ENCODE results near the gene BAMBI. TPM values are rescaled to one million over a fixed set of nuclear protein-coding genes. Genes with fewer than 3 reads are reported as not detected.
"Not testable (repeated sequence)": the region's sequence is repeated elsewhere in the genome, so short reads cannot be mapped to it uniquely, and the experiment has no call there.

Gene BAMBI, protein sequence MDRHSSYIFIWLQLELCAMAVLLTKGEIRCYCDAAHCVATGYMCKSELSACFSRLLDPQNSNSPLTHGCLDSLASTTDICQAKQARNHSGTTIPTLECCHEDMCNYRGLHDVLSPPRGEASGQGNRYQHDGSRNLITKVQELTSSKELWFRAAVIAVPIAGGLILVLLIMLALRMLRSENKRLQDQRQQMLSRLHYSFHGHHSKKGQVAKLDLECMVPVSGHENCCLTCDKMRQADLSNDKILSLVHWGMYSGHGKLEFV
- polyA plus RNA-seq (ENCODE audit: insufficient read length): 2.3 TPM

GRCh38 chr10:28676968-28677887, at the start of gene BAMBI:
Gene BAMBI (plus strand): TSS chr10:28677521. CDS start chr10:28677898, 377 bp downstream.
- DNase-seq (ENCODE audit: low read depth): peak; percentile 75

DNA sequence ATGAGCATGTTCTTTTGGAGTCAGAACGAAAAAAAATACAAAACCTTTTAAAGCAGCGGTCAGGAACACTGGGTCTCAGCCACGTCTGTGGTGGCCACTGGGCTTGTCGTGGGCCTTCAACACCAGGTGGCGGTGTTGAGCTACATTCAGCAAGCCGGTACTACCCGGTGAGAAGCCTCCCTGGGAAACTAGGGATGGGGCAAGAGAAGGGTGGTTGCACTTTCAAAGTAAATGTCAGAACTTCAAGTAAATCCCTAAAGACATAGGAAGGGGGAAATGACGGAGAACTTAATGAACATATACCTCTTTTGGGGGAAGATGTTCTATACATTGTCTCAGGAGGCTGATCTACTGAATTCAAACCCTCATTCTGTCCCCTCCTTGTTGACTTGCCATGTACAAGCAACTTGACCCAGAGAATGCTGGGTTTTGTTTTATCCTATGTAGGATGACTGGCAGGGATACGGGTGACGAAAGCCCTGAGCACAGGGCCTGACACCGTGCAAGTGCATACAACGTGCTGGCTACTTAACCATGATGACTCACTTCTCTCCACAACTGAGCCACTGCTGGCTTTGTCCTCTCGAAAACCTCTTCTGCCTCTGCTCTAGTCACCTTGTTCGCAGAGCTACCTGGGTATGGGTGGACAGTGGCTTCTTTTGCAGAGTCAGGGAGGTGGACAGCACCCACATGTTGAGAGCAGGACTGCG, 49.0 kb upstream of the BAMBI start:
- DNase-seq (ENCODE audit: low read depth): peak; percentile 39

DNA sequence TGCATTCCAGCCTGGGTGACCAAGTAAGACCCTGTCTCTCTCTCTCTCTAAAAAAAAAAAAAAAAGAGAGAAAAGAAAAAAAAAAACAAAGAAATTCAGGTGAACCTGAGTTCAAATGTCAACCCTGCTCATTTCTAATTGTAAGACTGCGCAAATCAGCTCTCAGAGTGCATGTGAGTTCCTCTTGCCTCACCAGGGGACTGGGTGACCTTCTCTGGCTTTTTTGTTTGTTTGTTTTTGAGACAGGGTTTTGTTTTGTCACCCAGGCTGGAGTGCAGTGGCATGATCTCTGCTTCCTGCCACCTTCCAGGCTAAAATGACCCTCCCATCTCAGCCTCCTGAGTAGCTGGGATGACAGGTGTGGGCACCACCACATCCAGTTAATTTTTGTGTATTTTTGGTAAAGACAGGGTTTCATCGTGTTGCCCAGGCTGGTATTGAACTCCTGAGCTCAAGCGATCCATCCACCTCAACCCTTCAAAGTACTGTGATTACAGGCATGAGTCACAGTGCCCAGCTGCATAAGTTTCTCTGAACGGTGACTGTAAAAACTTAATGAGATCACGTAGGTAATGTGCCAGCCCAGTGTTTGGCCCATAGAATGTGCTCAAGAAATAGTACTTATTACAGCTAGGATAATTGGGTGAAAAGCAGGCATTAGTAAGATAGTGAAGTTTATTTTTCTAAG, 45.3 kb upstream of the BAMBI start:
- no peak for DNase-seq (ENCODE audit: low read depth)

- no peak for DNase-seq (ENCODE audit: low read depth)
Measured at GRCh38 chr10:28632584-28632945, 44.8 kb upstream of the BAMBI start.

- DNase-seq (ENCODE audit: low read depth): no peak
Measured at GRCh38 chr10:28633750-28634149, 43.6 kb upstream of the BAMBI start.

- no peak for DNase-seq (ENCODE audit: low read depth)
Measured at GRCh38 chr10:28637346-28637745, 40.0 kb upstream of the BAMBI start.

GRCh38 chr10:28638392-28638791, 38.9 kb upstream of the BAMBI start:
- DNase-seq (ENCODE audit: low read depth): no peak

DNA sequence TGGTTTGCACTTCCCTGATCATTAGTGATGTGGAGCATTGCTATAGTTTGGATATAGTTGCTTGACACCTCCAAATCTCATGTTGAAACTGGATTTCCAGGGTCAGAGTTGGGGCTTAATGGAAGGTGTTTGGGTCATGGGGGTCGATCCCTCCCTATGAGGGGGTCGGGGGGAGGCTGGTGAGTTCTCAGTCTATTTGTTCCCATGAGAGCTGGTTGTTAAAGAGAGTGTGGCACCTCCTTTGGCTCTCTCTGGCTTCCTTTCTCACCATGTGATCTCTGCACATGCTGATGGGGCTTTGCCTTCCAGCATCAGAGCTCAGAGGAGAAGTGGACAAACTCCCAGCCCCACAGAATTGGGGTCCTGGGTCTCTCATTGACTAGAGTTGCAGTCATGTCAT, 36.8 kb upstream of the BAMBI start:
- no peak for DNase-seq (ENCODE audit: low read depth)

- DNase-seq (ENCODE audit: low read depth): no peak
Measured at GRCh38 chr10:28644647-28645046, 32.7 kb upstream of the BAMBI start.

DNA sequence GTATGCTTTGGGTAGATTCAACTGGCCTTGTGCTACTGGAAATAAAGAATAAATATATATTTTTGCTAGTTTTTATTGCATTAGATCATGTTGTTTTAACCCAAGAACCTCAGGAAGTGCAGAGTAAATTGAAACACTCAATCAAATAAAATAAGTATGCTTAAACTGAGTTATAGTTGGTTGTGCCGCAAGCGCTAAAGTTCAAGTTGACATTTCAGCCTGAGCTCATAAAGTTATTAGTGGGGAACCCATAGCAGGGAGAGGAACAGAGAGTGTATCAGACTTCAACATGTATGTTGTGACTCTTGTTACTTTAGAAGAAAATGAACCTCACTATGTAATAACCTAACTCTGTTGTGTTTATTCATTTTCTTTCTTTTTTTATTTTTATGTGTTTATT, 25.2 kb upstream of the BAMBI start:
- no peak for DNase-seq (ENCODE audit: low read depth)

DNA sequence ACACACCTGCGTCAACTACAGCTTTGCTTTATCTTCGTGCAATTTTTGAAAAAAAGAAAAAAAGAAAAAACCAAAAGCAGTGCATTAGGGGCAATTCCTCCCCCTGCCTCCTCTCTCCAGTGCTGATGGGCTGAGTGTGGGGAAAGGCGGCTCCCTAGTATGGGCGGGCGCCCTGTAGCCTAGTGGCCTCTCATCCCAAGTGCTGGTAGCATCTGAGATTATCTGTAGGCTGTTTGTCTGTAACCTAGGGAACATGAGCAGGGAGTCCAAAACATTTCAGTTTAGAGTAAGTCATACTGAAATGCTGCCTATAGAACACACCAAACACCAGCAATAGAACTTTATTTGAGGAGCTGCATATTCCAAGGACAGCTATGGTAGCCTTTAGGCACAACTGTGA, 24.6 kb upstream of the BAMBI start:
- DNase-seq (ENCODE audit: low read depth): no peak

DNA sequence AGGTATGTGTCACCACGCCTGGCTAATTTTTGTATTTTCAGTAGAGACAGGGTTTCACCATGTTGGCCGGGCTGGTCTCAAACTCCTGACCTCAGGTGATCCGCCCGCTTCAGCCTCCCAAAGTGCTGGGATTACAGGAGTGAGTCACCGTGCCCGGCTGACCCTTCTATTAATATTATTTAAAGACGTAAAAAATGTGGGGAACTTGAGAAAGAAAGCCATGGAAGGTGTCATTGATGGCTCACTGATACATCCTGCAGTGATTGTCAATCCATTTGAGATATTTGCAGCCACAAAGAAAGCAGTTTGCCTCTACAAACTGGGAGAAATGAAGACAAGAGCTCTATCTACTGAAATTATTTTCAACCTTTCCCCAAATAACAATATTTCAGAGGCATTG, 18.5 kb upstream of the BAMBI start:
- DNase-seq (ENCODE audit: low read depth): not testable (repeated sequence)

DNA sequence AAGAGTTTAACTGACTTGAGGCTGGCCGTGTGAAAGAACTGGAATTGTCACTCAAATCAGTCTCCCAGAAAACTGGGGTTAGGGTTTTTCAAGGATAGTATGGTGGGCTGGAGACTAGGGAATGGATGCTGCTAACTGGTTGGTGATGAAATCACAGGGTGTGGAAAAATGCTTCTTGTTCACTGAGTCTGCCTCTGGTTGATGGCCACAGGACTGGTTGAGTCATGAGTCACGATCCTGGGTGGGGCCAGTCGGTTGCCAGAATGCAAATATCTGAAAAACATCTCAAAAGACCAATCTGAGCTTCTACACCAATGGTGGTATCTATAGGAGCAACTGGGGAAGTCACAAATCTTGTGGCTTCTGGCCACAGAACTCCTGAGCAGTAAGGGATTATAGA, 16.3 kb upstream of the BAMBI start:
- no peak for DNase-seq (ENCODE audit: low read depth)

GRCh38 chr10:28663576-28664368, 13.5 kb upstream of the BAMBI start:
- peak; percentile 56 for DNase-seq (ENCODE audit: low read depth)

GRCh38 chr10:28664369-28664740, 13.0 kb upstream of the BAMBI start:
- DNase-seq (ENCODE audit: low read depth): no peak

DNA sequence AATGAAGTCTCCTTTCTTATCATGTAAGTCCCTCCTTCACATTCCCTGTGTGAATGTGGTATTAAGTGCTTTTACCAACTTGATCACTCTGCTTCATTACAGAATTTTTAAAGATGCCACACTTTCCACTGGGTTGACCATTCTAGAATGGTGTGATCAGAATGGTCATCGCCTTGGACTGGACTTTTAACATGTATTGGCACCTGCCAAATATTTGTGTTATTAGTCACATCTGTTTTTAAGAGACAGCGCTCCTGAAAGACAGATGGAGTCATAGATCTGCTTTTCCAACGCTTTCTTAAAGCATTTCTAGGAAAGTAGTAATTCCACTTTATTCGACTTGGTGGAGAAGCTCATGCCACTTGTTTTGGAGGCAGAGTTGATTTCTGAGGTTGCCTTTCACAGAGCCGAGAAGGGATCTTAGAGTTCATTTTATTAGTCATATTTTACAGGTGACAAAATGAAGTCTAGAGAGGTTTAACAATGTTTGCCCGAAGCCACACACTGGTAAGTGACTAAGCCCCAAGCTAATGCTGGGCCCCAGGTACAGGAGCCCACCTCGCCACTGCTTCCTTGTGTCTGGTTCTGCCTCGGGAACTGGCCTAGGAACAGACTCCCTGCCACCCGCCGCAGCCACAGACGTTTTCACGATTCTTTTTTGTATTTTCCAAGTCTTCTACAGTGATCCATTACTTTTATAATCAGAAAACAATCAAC, 10.4 kb upstream of the BAMBI start:
- no peak for DNase-seq (ENCODE audit: low read depth)

DNA sequence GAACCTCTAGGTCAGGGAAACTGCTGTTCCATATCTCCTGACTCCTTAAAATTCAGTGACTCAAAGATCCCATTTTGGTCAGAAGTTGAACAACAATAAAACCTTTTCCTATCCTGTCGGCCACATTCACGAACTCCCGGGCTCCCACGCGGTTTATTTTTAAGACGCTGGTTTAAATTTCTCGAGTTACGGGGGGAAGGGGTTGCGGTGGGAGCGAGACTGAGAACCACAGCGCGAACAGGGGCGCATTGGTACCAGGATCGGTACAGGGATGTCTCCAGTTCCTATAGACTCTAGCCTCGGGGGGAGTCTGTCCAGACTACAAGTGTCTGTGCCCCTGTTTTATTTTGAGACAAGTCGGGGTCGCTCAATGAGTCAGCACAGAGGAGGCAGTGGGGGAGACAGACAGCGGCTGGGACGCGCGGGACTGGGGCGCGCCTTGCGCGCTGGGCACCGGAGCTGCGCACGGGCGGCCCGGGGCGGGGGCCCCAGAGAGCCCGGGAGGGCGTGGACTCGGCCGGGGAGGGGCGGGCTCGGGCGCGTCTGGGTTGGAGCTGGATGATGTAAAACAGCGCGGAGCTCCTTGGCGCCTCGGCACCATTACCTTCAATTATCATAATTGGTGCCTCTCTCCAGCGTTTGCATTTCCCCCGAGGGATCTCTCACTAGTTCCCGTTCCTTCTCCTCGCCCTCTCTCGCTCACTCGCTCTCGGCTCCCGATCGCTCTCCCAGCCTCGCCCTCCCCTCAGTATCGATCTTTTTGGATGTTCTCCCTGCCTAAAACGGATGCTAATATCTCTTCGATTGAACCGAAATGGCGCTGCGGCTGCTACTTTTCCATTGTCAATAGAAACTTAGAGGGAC, 8.7 kb upstream of the BAMBI start:
- no peak for DNase-seq (ENCODE audit: low read depth)

DNA sequence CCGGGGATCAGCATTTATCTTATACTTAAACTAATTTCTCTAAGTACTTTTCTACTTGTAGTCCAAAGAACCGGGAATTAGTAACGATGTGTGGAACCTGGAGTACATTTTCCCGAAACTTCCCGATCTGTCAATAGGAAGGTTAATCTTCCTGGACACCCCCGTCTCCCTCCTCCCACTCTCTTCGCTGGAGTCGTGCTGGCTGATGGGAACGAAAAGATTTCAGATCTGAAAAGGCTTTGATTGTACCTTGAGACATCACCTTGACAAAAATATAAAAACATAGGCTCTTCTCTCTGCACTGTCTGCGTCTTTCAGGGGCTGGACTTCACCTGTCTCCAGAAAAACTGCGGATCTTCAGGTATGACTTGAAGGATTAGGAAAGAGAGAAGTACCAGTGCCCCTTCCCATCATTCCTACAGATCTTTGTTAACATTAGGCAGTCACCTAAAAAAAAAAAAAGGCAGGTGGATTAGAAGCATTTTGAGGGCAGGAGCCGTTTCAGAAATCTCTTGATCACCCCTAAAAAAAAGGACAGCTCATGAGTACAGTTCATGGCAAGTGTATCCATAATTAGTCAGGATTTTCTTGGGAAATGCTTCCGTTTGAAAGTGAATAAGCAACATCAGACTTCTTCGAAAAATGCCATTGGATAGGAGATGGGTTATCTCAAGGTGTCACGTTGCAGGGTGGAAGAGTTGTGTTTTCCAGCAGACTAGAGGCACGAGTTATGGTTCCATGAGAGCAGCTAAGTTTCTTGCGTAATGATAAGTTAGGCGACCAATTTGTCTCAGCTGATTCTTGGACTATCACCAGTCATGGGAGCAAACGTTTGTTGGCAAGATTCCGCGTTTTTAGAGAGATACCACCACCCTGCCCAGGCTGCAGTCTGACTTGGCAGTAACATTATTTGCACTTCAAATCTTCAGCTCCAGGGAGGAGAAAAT, 7.8 kb upstream of the BAMBI start:
- no peak for DNase-seq (ENCODE audit: low read depth)
